Liver (tissue), 9 donors: ENCODE data around the gene LRMDA. TPM values are rescaled to one million over a fixed set of nuclear protein-coding genes. Genes with fewer than 3 reads are reported as not detected.

ENCODE experiments used
- DNase-seq: peaks from one replicate; pipeline ENCODE4 v3.0.0-alpha.2; 2017; ENCODE audit warnings: low spot score
- H3K27ac ChIP-seq, 2 donors: one replicate each; pipeline ENCODE4 v1.7.0; 2013; ENCODE audit warnings: inconsistent platforms in 2 of 2, low read length in 2 of 2, control low read depth in 1 of 2, low read depth in 1 of 2, mild to moderate bottlenecking in 1 of 2
- H3K27me3 ChIP-seq, 4 donors: one replicate each; pipeline versions ENCODE4 v1.6.1 to v1.7.0; 2013; ENCODE audit warnings: low read length in 3 of 4, inconsistent platforms in 1 of 4, mild to moderate bottlenecking in 1 of 4, moderate library complexity in 1 of 4; ENCODE audit not compliant: control insufficient read depth in 4 of 4, insufficient read depth in 4 of 4
- H3K36me3 ChIP-seq, 4 donors: one replicate each; pipeline versions ENCODE4 v1.6.1 to v1.7.0; 2013; ENCODE audit warnings: low read length in 3 of 4, mild to moderate bottlenecking in 3 of 4, low read depth in 1 of 4, moderate library complexity in 1 of 4; ENCODE audit not compliant: control insufficient read depth in 4 of 4, insufficient read depth in 3 of 4
- H3K4me1 ChIP-seq, 4 donors: one replicate each; pipeline versions ENCODE4 v1.6.1 to v1.7.0; 2013; ENCODE audit warnings: low read length in 3 of 4, mild to moderate bottlenecking in 3 of 4, moderate library complexity in 1 of 4; ENCODE audit not compliant: control insufficient read depth in 4 of 4, insufficient read depth in 4 of 4
- H3K4me3 ChIP-seq, 3 donors: one replicate each; pipeline versions ENCODE4 v1.6.1 to v1.7.0; 2013; ENCODE audit warnings: low read length in 3 of 3, control low read depth in 1 of 3, low read depth in 1 of 3, mild to moderate bottlenecking in 1 of 3
- H3K9ac ChIP-seq, 2 donors: one replicate each; pipeline ENCODE4 v1.7.0; 2013; ENCODE audit warnings: low read length in 2 of 2, mild to moderate bottlenecking in 2 of 2, moderate library complexity in 2 of 2, control low read depth in 1 of 2, low read depth in 1 of 2
- H3K9me3 ChIP-seq, 4 donors: one replicate each; pipeline versions ENCODE4 v1.6.1 to v1.7.0; 2013; ENCODE audit warnings: low read length in 3 of 4; ENCODE audit not compliant: control insufficient read depth in 4 of 4
- EGR1 ChIP-seq, 2 donors: IDR thresholded peaks; 2 replicates each; pipeline ENCODE4 v1.6.1; 2016 to 2018; ENCODE audit warnings: antibody characterized with exemption in 2 of 2, low read depth in 2 of 2
- FOXA1 ChIP-seq: IDR thresholded peaks from 2 replicates; pipeline ENCODE4 v1.6.1; 2016; ENCODE audit warnings: antibody characterized with exemption
- FOXA2 ChIP-seq: IDR thresholded peaks from 2 replicates; pipeline ENCODE4 v1.6.1; 2016; ENCODE audit warnings: antibody characterized with exemption
- GABPA ChIP-seq, 2 donors: IDR thresholded peaks in 1 of 2; conservative IDR thresholded peaks in 1 of 2; 2 replicates each; pipeline ENCODE4 v1.6.1; 2016; ENCODE audit warnings: antibody characterized with exemption in 2 of 2, mild to moderate bottlenecking in 1 of 2, moderate library complexity in 1 of 2
- HNF4G ChIP-seq: IDR thresholded peaks from 2 replicates; pipeline ENCODE4 v1.6.1; 2016; ENCODE audit warnings: antibody characterized with exemption
- RAD21 ChIP-seq, 2 donors: IDR thresholded peaks; 2 replicates each; pipeline ENCODE4 v1.6.1; 2016; ENCODE audit warnings: antibody characterized with exemption in 2 of 2, mild to moderate bottlenecking in 2 of 2
- REST ChIP-seq: IDR thresholded peaks from 2 replicates; pipeline ENCODE4 v1.6.1; 2016; ENCODE audit warnings: antibody characterized with exemption, mild to moderate bottlenecking
- TAF1 ChIP-seq: conservative IDR thresholded peaks from 2 replicates; pipeline ENCODE4 v1.6.1; 2016; ENCODE audit warnings: antibody characterized with exemption, mild to moderate bottlenecking
- YY1 ChIP-seq: IDR thresholded peaks from 2 replicates; pipeline ENCODE4 v1.6.1; 2016; ENCODE audit warnings: antibody characterized with exemption, mild to moderate bottlenecking
- ZBTB33 ChIP-seq: IDR thresholded peaks from 2 replicates; pipeline ENCODE4 v1.6.1; 2016; ENCODE audit warnings: antibody characterized with exemption
- WGBS: extraction: QIAGEN DNeasy Blood & Tissue Kit; methylation state at CpG from one replicate; pipeline ENCODE4 v1.1.7; 2013; 5-methylcytosine and 5-hydroxymethylcytosine counted together
- polyA plus RNA-seq, 2 donors: library from polyadenylated mRNA; stranded (reverse) in 1 of 2; unstranded in 1 of 2; fragments of 200-250 nt in 1 of 2; fragments of >200 nt in 1 of 2; fragmentation: Nextera tagmentation in 1 of 2; extraction: Ambion mirVana in 1 of 2; gene quantifications; one replicate each; pipeline versions ENCODE4 v1.2.1 to v1.2.3, GENCODE V29; 2013 to 2015
- total RNA-seq, 2 donors: library from RNA; depleted of rRNA; stranded (reverse); fragments of >200 nt; gene quantifications; one replicate each; pipeline ENCODE4 v1.2.3, GENCODE V29; 2014
- TF ChIP-seq, protein P1 (sequence below): IDR thresholded peaks from 2 replicates; pipeline ENCODE4 v1.6.1; 2016; ENCODE audit warnings: antibody characterized with exemption
- donor health status: healthy.
- donor health status: healthy.
- donor health status: healthy.
- donor health status: healthy.
- donor health status: healthy.

The LRMDA gene
- total and polyA plus RNA-seq, 4 donors: 7.9 to 15.8 (median 11.3) TPM

DNA sequence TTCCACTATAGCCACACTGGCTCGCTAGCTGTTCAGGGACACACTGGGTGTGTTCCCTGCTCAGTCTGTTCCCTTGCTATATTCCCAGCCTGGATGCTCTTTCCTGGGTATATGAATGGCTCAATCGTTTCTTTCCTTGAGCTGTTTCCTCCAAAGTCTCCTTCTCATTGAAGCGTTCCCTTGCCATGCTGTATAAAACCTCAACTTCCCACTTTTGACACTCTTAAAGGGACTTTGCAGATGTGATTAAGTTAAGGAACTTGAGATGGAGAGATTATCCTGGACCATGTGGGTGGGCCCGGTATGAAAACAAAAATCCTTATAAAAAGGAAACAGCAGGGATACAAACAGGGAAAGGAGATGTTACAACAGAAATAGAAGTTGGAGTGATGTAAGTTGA is 973.1 kb downstream of the LRMDA start:
- DNase-seq: no peak
- WGBS: 91% methylated on average over 4 of the region's 4 CpGs
- no peak overlapping the region for H3K27ac ChIP-seq
- no peak for TF ChIP-seq TAF1
- TF ChIP-seq YY1: no peak
- no peak for TF ChIP-seq RAD21 (IDR thresholded peaks at IDR 0.05)
- TF ChIP-seq GABPA (IDR thresholded peaks at IDR 0.05 in 1 of 2, conservative IDR thresholded peaks at IDR 0.05 in 1 of 2): no peak
- TF ChIP-seq HNF4G: no peak
- TF ChIP-seq FOXA2: no peak
- no peak for TF ChIP-seq ZBTB33
- no peak for TF ChIP-seq EGR1 (IDR thresholded peaks at IDR 0.05; ENCODE audit: low read depth in 2 of 2)
- TF ChIP-seq REST: no peak
- TF ChIP-seq, protein P1, sequence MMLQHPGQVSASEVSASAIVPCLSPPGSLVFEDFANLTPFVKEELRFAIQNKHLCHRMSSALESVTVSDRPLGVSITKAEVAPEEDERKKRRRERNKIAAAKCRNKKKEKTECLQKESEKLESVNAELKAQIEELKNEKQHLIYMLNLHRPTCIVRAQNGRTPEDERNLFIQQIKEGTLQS: no peak
- no peak for TF ChIP-seq FOXA1
- no peaks in the 10 kb centered on the region for H3K27me3 ChIP-seq
- H3K9me3 ChIP-seq: no peaks in the 10 kb centered on the region
- H3K9ac ChIP-seq: no peak overlapping the region
- no peaks in the 10 kb centered on the region for H3K36me3 ChIP-seq
- H3K4me1 ChIP-seq: no peaks in the 10 kb centered on the region
- H3K4me3 ChIP-seq: no peak overlapping the region

DNA sequence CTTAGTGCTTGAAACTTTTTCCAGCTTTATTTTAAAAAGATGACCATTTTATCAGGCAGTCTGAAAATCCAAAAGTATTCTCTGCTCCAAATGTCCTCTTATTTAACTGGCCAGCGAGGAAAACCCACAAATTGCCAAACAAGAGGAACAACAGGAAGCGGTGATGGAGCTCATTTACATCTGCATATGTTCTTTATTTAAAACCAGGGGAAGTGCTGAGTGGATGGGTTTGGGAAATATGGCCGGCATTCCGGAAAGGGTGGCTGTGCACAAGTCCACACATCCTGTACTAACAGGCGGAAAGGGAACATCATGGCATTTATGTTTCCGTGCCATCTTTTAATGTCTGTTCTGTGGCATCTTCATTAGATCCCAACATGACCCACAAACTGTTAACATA is 974.5 kb downstream of the LRMDA start:
- H3K27me3 ChIP-seq: no peaks in the 10 kb centered on the region
- H3K9ac ChIP-seq: no peak overlapping the region
- no peaks in the 10 kb centered on the region for H3K4me1 ChIP-seq
- TF ChIP-seq FOXA2 (no peak), ZBTB33 (no peak)
- 89% methylated on average over 6 of the region's 6 CpGs for whole genome bisulfite sequencing
- no peak for DNase-seq
- H3K4me3 ChIP-seq: no peak overlapping the region
- no peaks in the 10 kb centered on the region for H3K9me3 ChIP-seq
- H3K27ac ChIP-seq: no peak overlapping the region
- H3K36me3 ChIP-seq: no peaks in the 10 kb centered on the region
